ENCODE data around the gene ETV7. TPM values are rescaled to one million over a fixed set of nuclear protein-coding genes. Genes with fewer than 3 reads are reported as not detected.

Gene ETV7
- under 1 TPM; 0.66 to 0.78 TPM for total RNA-seq

- intact Hi-C loops (cut with DNase I) = no loop called here
- WGBS, 2 donors = 16 to 28% methylated on average over 36 to 65 of the region's 65 CpGs
- H3K27ac ChIP-seq = peak within 1 kb of the TSS in 2 of 4 donors; percentile 28 to 56
Observed at GRCh38 chr6:36387440-36388303, at the start of gene ETV7. Gene ETV7 (minus strand): TSS chr6:36387669. CDS start chr6:36387541, 128 bp downstream.

GRCh38 chr6:36436466-36436865 lies 49.0 kb upstream of the ETV7 start:
- Histone ChIP-seq H3K27ac (no peak overlapping the region), H3K4me3 (no peak overlapping the region), H3K4me1 (peaks cover 7% of the 10 kb centered on the region), H3K36me3 (replicated peaks in 1 of 2; ENCODE audit: insufficient read depth in 1 of 2, low read depth in 2 of 2) (no peaks in the 10 kb centered on the region), H3K27me3 (no peaks in the 10 kb centered on the region), H3K9me3 (no peaks in the 10 kb centered on the region)
- no peak for TF ChIP-seq POLR2A (IDR thresholded peaks at IDR 0.05)
- TF ChIP-seq, protein P1, sequence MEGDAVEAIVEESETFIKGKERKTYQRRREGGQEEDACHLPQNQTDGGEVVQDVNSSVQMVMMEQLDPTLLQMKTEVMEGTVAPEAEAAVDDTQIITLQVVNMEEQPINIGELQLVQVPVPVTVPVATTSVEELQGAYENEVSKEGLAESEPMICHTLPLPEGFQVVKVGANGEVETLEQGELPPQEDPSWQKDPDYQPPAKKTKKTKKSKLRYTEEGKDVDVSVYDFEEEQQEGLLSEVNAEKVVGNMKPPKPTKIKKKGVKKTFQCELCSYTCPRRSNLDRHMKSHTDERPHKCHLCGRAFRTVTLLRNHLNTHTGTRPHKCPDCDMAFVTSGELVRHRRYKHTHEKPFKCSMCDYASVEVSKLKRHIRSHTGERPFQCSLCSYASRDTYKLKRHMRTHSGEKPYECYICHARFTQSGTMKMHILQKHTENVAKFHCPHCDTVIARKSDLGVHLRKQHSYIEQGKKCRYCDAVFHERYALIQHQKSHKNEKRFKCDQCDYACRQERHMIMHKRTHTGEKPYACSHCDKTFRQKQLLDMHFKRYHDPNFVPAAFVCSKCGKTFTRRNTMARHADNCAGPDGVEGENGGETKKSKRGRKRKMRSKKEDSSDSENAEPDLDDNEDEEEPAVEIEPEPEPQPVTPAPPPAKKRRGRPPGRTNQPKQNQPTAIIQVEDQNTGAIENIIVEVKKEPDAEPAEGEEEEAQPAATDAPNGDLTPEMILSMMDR (IDR thresholded peaks at IDR 0.05) = no peak
- DNase-seq = no peak
- no peak for ATAC-seq
- intact Hi-C loops (cut with DNase I) = no loop called here
- 87 to 92% methylated on average over 1 of the region's 1 CpG for WGBS, 2 donors

More at GRCh38 chr6:36387440-36388303, at the start of gene ETV7:
- TF ChIP-seq POLR2A (IDR thresholded peaks at IDR 0.05) = peak in 1 of 3 donors; percentile 24
- TF ChIP-seq, protein P1 (IDR thresholded peaks at IDR 0.05) = peak in 1 of 7 experiments; percentile 21
- H3K4me1 ChIP-seq = peaks cover 10% of the 10 kb centered on the region
- no peaks in the 10 kb centered on the region for H3K36me3 ChIP-seq (replicated peaks in 1 of 2; ENCODE audit: insufficient read depth in 1 of 2, low read depth in 2 of 2)
- H3K9me3 ChIP-seq = no peaks in the 10 kb centered on the region
- DNase-seq (peak; percentile 35 to 43 (median 38)), ATAC-seq (peak; percentile 74)
- no peaks in the 10 kb centered on the region for H3K27me3 ChIP-seq
- H3K4me3 ChIP-seq = peak within 1 kb of the TSS; percentile 9 to 50

DNA sequence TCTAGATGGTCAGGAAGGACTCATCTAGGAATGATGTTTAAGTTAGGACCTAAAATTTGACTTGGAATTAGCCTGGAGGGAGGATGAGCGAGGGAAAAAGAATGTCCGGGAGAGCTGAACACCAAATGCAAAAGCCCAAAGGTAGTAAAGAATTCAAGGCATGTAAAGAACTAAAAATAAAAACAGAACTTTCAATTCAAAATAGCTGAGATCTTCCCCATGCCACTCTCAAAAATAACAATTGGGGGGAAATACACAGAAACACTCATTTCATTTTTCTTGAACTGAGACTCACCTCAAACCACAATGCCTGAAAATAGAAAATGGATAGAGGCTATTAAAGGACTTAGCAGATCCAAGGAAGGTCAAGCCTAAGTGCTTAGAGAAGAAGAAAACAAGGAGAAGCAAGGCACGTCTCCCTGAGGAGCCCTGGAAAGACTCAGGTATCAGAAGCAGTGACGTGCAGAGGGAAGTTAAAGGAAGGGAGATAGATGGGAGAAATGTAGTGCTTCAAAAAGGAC lies 44.7 kb upstream of the ETV7 start:
- H3K36me3 ChIP-seq (replicated peaks in 1 of 2; ENCODE audit: insufficient read depth in 1 of 2, low read depth in 2 of 2) = no peaks in the 10 kb centered on the region
- 76 to 90% methylated on average over 4 of the region's 4 CpGs for WGBS, 2 donors
- H3K4me3 ChIP-seq = no peak overlapping the region
- no peaks in the 10 kb centered on the region for H3K27me3 ChIP-seq
- no peaks in the 10 kb centered on the region for H3K9me3 ChIP-seq
- no peak overlapping the region for H3K27ac ChIP-seq
- no peak for ATAC-seq
- no peaks in the 10 kb centered on the region for H3K4me1 ChIP-seq
- TF ChIP-seq, protein P1 (IDR thresholded peaks at IDR 0.05) = no peak
- no peak for TF ChIP-seq POLR2A (IDR thresholded peaks at IDR 0.05)
- intact Hi-C loops (cut with DNase I) = no loop called here
- no peak for DNase-seq

DNA sequence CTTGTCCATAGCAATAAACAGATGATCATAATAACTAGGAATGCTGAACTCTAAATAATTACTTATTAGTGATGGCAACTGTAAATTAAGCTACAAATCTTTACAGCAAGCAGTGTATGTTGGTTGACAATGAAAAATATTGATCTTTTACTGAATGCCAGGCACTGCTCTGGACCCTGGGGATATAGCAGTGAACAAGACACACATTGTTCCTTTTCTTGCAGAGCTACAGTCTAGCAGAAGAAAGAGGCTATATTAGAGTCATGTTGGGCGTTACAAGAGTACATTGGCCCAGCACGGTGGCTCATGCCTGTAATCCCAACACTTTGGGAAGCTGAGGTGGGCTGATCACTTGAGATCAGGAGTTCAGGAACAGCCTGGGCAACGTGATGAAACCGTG lies 43.7 kb upstream of the ETV7 start:
- 59% methylated on average over 4 of the region's 4 CpGs for WGBS, 2 donors
- Histone ChIP-seq H3K27me3 (no peaks in the 10 kb centered on the region), H3K27ac (no peak overlapping the region), H3K4me3 (no peak overlapping the region), H3K9me3 (no peaks in the 10 kb centered on the region), H3K36me3 (replicated peaks in 1 of 2; ENCODE audit: insufficient read depth in 1 of 2, low read depth in 2 of 2) (no peaks in the 10 kb centered on the region), H3K4me1 (no peaks in the 10 kb centered on the region)
- intact Hi-C loops (cut with DNase I) = no loop called here
- no peak for TF ChIP-seq POLR2A (IDR thresholded peaks at IDR 0.05)
- TF ChIP-seq, protein P1 (IDR thresholded peaks at IDR 0.05) = no peak
- DNase-seq (no peak), ATAC-seq (no peak)

Measured in body of pancreas (tissue), 4 donors.